IMR-90 (cell line): ENCODE results near the gene EPS8.

Experiments used
- CHD1 ChIP-seq: IDR thresholded peaks from 2 replicates; pipeline ENCODE4 v1.6.1; 2012; ENCODE audit warnings: low read depth, low read length, improper control_type of control experiment
- CTCF ChIP-seq: conservative IDR thresholded peaks from 2 replicates; pipeline ENCODE4 v1.5.1; 2012; ENCODE audit warnings: mild to moderate bottlenecking, low read depth, low read length, improper control_type of control experiment
- NFE2L2 ChIP-seq: fragments of 150-350 bp; IDR thresholded peaks from 2 replicates; pipeline ENCODE4 v1.6.1; 2016; ENCODE audit warnings: low read depth, mild to moderate bottlenecking, low read length
- POLR2A ChIP-seq: IDR thresholded peaks from 2 replicates; pipeline ENCODE4 v1.6.1; 2012; ENCODE audit warnings: mild to moderate bottlenecking, low read depth, low read length
- RAD21 ChIP-seq: IDR thresholded peaks from 2 replicates; pipeline ENCODE4 v1.6.1; 2012; ENCODE audit warnings: low read length, improper control_type of control experiment
- USF2 ChIP-seq: fragments of 150-350 bp; IDR thresholded peaks from 2 replicates; pipeline ENCODE4 v1.6.1; 2017; ENCODE audit warnings: mild to moderate bottlenecking, antibody characterized with exemption, low read length, low read depth

- TF ChIP-seq CTCF (no peak), RAD21 (no peak), NFE2L2 (no peak), USF2 (no peak), POLR2A (no peak), CHD1 (no peak)
These were observed 40.8 kb upstream of the EPS8 start for GRCh38 chr12:15829949-15830348.
